Smooth muscle cell (in vitro differentiated cells): ENCODE results near the gene PKNOX2. TPM values are rescaled to one million over a fixed set of nuclear protein-coding genes. Genes with fewer than 3 reads are reported as not detected.

Experiments
- DNase-seq: peaks from one replicate; lab custom pipeline; 2025; ENCODE audit not compliant: unreplicated experiment; lab: John Stamatoyannopoulos, UW
- H2AFZ ChIP-seq: fragments of 200-600 bp; sonication (generic); 2 replicates; pipeline ENCODE4 v1.6.0; 2016; ENCODE audit warnings: antibody characterized with exemption, low read depth, mild to moderate bottlenecking
- H3F3A ChIP-seq: fragments of 200-600 bp; sonication (generic); 2 replicates; pipeline ENCODE4 v1.6.0; 2017; ENCODE audit warnings: antibody characterized with exemption, low read depth
- H3K27ac ChIP-seq: fragments of 200-600 bp; sonication (generic); 2 replicates; pipeline ENCODE4 v1.5.1; 2016; ENCODE audit warnings: low read depth, mild to moderate bottlenecking
- H3K27me3 ChIP-seq: fragments of 200-600 bp; sonication (generic); 2 replicates; pipeline ENCODE4 v1.6.1; 2016; ENCODE audit warnings: low read depth, mild to moderate bottlenecking
- H3K36me3 ChIP-seq: fragments of 200-600 bp; sonication (generic); 2 replicates; pipeline ENCODE4 v1.5.1; 2016; ENCODE audit warnings: low read depth
- H3K4me1 ChIP-seq: fragments of 200-600 bp; sonication (generic); 2 replicates; pipeline ENCODE4 v1.5.1; 2016; ENCODE audit warnings: low read depth
- H3K4me2 ChIP-seq: fragments of 200-600 bp; sonication (generic); 2 replicates; pipeline ENCODE4 v1.6.0; 2016; ENCODE audit warnings: mild to moderate bottlenecking
- H3K4me3 ChIP-seq: fragments of 200-600 bp; sonication (generic); 2 replicates; pipeline ENCODE4 v1.5.1; 2016; ENCODE audit warnings: mild to moderate bottlenecking
- H3K79me2 ChIP-seq: fragments of 200-600 bp; sonication (generic); 2 replicates; pipeline ENCODE4 v1.6.0; 2016; ENCODE audit warnings: low read depth, mild to moderate bottlenecking
- H3K9ac ChIP-seq: fragments of 200-600 bp; sonication (generic); 2 replicates; pipeline ENCODE4 v1.6.0; 2016; ENCODE audit warnings: low read depth
- H3K9me3 ChIP-seq: fragments of 200-600 bp; sonication (generic); replicated peaks from 2 replicates; pipeline ENCODE4 v1.5.1; 2016; ENCODE audit warnings: low read depth
- H4K20me1 ChIP-seq: fragments of 200-600 bp; sonication (generic); 2 replicates; pipeline ENCODE4 v1.6.0; 2016; ENCODE audit warnings: low read depth
- WGBS: methylation state at CpG from one replicate; pipeline ENCODE4 v1.1.7; 2016; ENCODE audit warnings: low lambda C conversion rate; 5-methylcytosine and 5-hydroxymethylcytosine counted together
- polyA plus RNA-seq: library from polyadenylated mRNA; unstranded; fragments of >200 nt; fragmentation: Nextera tagmentation; extraction: Ambion mirVana; gene quantifications from 2 replicates; pipeline ENCODE4 v1.2.1, GENCODE V29; 2016
- total RNA-seq: library from RNA; depleted of rRNA; stranded (reverse); fragments of >200 nt; gene quantifications from 2 replicates; pipeline ENCODE4 v1.2.3, GENCODE V29; 2014
- TF ChIP-seq, protein P1 (sequence below): fragments of 200-600 bp; sonication (generic); IDR thresholded peaks from 2 replicates; pipeline ENCODE4 v1.5.1; 2017; ENCODE audit warnings: borderline replicate concordance, mild to moderate bottlenecking, antibody characterized with exemption; ENCODE audit not compliant: insufficient read depth, poor library complexity, severe bottlenecking

PKNOX2 gene
- total and polyA plus RNA-seq, 2 experiments from 2014 or later, result 7.2 to 7.9 TPM

DNA sequence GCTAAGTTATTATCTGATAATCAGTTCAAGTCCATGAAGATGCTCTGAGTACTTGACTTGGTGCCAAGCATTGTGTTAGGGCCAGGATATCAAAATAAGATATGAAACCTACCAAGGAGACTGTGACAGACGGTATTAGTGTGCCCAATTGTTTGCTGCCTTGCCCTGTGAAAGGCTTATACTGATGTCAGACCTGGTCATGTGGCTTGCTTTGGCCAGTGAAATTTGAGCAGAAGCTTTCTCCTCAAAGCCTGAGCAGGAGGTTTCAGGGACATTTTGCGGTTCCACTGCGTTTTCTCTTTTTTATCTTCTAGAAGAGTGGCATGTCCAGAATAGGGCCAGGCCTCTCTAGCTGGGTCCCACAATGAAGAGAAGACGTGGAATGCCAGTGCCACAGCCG lies 15.8 kb upstream of the PKNOX2 start:
- H4K20me1 ChIP-seq, result no peaks in the 10 kb centered on the region
- H3K27me3 ChIP-seq, result no peaks in the 10 kb centered on the region
- no peak for DNase-seq

DNA sequence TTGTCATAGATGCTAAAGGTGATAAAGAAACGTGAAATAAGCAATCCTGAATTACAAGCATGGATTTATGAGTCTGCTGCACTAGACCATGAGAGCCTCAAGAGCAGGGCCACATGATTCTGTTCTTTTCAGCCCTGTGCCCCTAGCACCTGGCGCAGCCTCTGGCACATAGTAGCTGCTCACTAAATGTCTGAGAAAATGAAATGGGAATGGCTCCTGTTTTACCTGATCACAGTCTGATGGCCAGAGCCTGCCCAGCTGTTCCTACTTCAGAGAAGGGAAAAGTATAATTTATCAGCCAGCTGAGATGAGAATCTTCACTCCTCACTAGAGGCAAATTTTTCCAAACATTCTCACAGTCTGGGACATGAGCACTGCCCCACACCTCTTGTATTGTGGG lies 10.7 kb upstream of the PKNOX2 start:
- Histone ChIP-seq H3K4me3 (no peak overlapping the region), H3K36me3 (no peaks in the 10 kb centered on the region), H3F3A (peaks cover 6% of the 10 kb centered on the region), H3K4me2 (no peak overlapping the region), H3K9ac (no peak overlapping the region), H3K4me1 (no peaks in the 10 kb centered on the region), H3K9me3 (no peaks in the 10 kb centered on the region), H4K20me1 (no peaks in the 10 kb centered on the region), H3K27ac (no peak overlapping the region), H2AFZ (no peak overlapping the region), H3K79me2 (no peaks in the 10 kb centered on the region), H3K27me3 (no peaks in the 10 kb centered on the region)
- 56% methylated on average over 2 of the region's 2 CpGs for WGBS
- TF ChIP-seq, protein P1, sequence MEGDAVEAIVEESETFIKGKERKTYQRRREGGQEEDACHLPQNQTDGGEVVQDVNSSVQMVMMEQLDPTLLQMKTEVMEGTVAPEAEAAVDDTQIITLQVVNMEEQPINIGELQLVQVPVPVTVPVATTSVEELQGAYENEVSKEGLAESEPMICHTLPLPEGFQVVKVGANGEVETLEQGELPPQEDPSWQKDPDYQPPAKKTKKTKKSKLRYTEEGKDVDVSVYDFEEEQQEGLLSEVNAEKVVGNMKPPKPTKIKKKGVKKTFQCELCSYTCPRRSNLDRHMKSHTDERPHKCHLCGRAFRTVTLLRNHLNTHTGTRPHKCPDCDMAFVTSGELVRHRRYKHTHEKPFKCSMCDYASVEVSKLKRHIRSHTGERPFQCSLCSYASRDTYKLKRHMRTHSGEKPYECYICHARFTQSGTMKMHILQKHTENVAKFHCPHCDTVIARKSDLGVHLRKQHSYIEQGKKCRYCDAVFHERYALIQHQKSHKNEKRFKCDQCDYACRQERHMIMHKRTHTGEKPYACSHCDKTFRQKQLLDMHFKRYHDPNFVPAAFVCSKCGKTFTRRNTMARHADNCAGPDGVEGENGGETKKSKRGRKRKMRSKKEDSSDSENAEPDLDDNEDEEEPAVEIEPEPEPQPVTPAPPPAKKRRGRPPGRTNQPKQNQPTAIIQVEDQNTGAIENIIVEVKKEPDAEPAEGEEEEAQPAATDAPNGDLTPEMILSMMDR, result no peak
- DNase-seq, result no peak

More for the DNA sequence above, 15.8 kb upstream of the PKNOX2 start:
- no peaks in the 10 kb centered on the region for H3K4me1 ChIP-seq
- no peak overlapping the region for H3K9ac ChIP-seq
- 78% methylated on average over 5 of the region's 5 CpGs for WGBS
- TF ChIP-seq, protein P1, result no peak
- H2AFZ ChIP-seq, result no peak overlapping the region
- H3K9me3 ChIP-seq, result no peaks in the 10 kb centered on the region
- no peak overlapping the region for H3K27ac ChIP-seq
- H3K4me3 ChIP-seq, result no peak overlapping the region
- no peaks in the 10 kb centered on the region for H3F3A ChIP-seq
- no peaks in the 10 kb centered on the region for H3K79me2 ChIP-seq
- no peaks in the 10 kb centered on the region for H3K36me3 ChIP-seq
- no peak overlapping the region for H3K4me2 ChIP-seq

DNA sequence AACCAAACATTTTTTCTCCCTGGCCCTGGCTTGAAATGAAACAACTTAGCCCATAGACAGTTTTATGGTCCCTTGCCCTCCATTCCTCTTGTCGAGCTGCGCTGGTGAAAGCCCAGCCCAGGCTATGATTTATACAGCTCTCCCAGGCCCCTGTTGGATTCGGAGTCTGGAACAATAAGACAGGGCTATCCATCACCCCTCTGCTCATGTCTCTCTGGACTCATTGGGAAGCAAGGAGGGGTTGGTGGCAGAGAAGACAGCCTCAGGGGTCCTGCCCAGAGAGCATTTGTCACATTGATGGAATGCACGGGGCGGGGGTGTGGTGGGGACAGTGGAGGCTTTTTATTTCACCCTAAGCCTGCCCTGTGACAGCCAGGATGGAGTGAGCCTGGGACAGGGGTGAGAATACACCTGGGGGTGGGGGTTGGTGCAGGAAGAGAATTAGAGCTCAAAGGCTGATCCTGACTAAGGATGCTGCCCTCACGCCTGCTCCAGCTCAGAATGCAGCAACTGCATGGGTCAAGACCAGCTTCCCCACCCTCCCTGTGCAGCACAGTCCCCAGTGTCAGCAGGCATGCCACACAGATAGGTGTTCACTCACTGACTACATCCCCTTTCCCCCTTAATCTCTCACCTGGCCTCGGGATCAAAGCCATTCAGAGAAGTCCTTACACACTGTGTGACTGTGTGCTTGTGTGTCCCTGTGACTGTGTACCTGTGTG lies 10.0 kb upstream of the PKNOX2 start:
- no peaks in the 10 kb centered on the region for H3K27me3 ChIP-seq
- H3K9ac ChIP-seq, result no peak overlapping the region
- no peaks in the 10 kb centered on the region for H3K4me1 ChIP-seq
- no peak overlapping the region for H2AFZ ChIP-seq
- H4K20me1 ChIP-seq, result no peaks in the 10 kb centered on the region
- peaks cover 6% of the 10 kb centered on the region for H3F3A ChIP-seq
- TF ChIP-seq, protein P1, result no peak
- H3K27ac ChIP-seq, result no peak overlapping the region
- no peaks in the 10 kb centered on the region for H3K9me3 ChIP-seq
- WGBS, result 33% methylated on average over 7 of the region's 7 CpGs
- H3K4me2 ChIP-seq, result no peak overlapping the region
- H3K4me3 ChIP-seq, result no peak overlapping the region
- H3K36me3 ChIP-seq, result no peaks in the 10 kb centered on the region
- DNase-seq, result no peak
- H3K79me2 ChIP-seq, result no peaks in the 10 kb centered on the region

DNA sequence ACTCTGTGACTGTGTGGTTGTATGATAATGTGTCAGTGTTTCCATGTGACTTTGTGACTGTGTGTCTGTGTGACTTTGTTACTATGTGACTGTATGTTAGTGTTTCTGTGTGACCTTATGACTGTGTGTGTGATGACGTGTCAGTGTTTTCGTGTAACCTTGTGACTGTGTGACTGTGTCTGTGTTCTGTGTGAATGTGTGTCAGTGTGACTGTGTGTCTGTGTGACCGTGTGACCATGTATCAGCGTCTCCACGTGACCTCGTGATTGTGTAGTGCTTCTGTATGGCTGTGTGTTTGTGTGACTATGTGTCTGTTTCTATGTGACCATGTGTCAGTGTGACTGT lies 9.5 kb upstream of the PKNOX2 start:
- TF ChIP-seq, protein P1, result no peak
- H3K79me2 ChIP-seq, result no peaks in the 10 kb centered on the region
- WGBS, result 97% methylated on average over 6 of the region's 6 CpGs
- H3K27me3 ChIP-seq, result no peaks in the 10 kb centered on the region
- no peak overlapping the region for H2AFZ ChIP-seq
- no peak overlapping the region for H3K27ac ChIP-seq
- H3K9ac ChIP-seq, result no peak overlapping the region
- no peaks in the 10 kb centered on the region for H3K4me1 ChIP-seq
- no peaks in the 10 kb centered on the region for H3K36me3 ChIP-seq
- H3K4me3 ChIP-seq, result no peak overlapping the region
- no peak overlapping the region for H3K4me2 ChIP-seq
- no peak for DNase-seq
- H3K9me3 ChIP-seq, result no peaks in the 10 kb centered on the region
- peaks cover 6% of the 10 kb centered on the region for H3F3A ChIP-seq
- no peaks in the 10 kb centered on the region for H4K20me1 ChIP-seq
